ENCODE data around the gene CECR2.
A peak's percentile ranks its signal among the peaks of the same experiment; 100 is the strongest.
"Not testable (repeated sequence)": the region's sequence is repeated elsewhere in the genome, so short reads cannot be mapped to it uniquely, and the experiment has no call there.

CECR2 gene

DNA sequence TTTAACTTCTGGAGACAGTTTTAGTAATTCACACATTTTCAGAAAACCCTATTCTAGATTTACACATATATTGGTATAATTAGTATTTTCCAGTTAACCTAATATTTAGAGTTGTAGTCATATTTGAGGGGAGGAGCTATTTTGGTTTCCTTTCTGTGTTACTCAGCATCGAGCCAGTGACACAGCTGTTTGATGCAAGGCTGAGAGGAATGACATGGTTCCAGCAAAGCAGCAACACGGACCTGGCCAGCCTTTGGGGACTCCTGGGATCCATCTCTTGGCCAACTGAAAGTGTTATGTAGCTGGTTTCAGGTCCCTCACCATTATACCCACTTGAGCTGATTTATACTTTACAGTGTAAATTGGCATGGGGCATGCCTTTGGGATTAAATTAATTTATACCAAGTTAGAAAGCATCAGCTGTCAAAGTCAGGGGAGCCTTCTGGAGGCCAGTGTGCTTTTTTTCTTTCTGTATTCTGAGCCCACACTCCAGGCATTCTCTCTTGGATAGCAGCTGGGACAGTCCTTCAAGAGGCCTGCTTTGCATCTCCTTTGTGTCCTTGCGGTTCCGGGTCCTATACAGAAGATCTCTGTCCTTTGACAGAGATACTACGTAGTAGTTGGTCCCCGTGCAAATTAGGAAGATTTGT lies 102.8 kb downstream of the CECR2 start:
- DNase-seq = no peak

DNA sequence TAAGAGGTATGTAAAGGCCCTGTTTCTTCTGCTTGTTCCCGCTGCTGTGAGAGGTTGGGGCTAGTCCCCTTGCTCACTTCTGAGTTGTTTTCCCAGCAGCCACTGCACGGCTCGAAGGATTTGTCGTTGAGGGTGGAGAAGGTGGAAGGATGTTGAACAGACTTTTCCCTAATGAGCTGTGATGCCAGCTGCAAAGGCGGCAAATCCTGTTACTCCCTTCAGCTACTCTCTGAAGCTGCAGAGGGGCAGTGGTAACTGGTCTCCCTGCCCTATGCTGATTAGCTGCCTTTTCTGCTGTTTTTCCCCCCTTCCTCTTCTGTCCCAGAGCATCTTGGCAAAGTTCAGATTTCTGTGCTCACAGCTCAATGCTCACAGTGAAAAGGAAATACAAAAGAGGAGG lies 103.7 kb downstream of the CECR2 start:
- DNase-seq = no peak

DNA sequence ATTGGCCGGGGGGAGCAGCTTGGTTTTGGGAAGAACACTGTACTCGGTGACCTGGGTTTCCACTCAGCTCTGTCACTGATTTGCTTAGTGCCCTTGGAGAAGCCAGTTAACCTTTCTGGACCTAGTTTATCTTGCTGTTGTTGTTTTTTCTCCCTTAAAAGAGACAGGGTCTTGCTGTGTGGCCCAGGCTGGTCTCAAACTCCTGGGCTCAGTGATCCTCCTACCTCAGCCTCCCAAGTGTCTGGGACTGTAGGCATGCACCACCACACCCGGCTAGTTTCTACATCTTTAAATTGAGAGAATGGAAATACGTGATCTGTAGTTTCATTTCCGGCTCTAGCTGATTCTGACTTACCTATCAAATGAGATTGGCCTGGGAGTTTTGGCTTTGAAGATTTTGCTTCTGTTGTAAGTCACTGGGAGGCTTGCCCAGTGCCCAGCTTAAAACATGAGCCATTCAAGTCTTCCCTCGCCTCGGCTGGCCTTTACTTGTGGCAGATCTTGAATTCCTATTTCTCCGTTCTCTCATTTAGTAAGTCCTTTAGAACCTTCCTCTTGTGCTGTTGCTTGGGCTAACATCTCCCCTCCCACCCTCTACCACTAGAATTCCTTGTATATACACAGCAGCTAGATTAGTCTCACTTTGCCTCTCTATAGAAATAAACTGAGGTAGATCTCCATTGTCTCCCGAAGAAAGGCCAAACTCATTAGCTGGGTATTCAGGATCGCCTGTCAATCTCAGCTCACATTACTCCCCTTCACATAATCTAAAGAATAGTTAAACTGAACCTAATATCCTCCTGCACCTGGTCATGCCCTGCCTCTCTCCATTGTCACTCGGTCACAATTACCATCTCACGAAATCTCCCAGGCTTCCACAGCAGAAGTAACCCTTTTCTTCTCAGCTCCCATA lies 106.3 kb downstream of the CECR2 start:
- DNase-seq = no peak

DNA sequence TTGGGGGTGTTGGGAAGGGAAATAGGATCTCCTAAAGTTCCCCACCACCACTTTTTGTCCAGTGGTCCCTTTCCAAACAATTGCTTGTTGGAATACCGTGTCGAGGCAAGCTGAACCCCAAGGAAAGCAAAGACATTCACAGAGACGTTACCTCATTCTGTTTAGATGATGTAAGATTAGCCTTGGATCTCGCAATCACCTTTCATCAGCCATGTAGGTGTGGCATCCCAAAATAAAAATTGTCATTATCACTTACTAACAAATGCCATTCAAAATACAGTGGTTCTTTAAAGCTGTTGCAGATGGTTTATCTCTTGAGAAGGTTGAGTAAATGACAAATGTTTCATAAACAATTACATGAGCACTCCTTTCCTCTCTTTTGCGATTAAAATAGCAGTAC lies 107.6 kb downstream of the CECR2 start:
- DNase-seq = no peak

DNA sequence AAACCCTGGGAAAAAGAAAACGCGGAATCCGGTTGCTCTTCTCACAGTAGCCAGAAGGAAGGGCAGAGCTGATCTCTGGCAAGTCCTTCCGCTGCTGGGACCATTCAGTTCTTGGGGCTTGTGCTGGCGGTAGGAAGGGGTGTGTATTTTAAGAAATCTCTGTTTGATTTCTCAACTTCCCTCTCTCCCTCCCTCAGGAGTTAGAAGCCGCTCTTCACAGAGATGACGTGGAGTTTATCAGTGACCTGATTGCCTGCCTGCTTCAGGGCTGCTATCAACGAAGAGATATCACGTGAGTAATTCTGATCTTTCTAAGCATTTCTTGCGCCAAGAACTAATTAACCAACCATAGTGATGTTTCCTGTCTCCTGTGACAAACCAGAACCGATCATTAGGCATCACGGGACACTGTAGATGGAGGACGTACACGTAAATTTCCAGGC lies 108.2 kb downstream of the CECR2 start:
- DNase-seq = no peak

DNA sequence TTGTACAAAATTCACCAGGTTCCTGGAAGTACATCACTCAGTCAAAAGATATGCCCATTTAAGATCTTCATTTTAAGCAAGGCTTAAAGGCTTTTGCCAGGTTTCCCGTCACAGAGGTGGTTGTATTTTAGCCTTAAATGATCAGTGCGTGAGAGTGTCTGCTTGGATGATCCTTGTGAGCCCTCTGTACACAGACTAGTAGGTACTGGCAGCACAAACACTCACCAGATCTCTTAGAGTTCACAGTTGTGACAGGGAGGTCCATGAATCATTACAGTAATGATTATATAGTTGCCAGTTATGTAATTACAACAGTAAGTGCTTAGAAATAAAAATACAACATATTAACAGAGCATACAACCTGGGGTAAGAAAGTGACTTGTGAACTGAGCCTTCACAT lies 109.9 kb downstream of the CECR2 start:
- DNase-seq = no peak

DNA sequence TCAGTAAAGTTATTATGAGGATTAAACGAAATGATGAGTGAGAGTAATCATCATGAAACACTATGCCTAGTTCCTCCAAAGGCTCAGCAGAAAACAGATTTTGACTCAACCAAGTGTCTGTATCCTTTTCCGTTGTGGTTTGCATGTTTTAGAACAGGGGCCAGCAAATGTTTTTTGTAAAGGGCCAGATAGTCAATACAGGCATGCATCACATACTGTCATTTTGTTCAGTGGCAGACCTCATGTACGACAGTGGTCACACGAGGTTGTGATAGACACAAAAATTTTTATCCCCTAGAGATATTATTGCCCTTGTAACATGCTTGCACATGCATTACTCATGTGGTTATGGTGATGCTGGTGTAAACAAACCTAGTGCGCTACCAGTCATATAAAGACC lies 112.2 kb downstream of the CECR2 start:
- no peak for DNase-seq

DNA sequence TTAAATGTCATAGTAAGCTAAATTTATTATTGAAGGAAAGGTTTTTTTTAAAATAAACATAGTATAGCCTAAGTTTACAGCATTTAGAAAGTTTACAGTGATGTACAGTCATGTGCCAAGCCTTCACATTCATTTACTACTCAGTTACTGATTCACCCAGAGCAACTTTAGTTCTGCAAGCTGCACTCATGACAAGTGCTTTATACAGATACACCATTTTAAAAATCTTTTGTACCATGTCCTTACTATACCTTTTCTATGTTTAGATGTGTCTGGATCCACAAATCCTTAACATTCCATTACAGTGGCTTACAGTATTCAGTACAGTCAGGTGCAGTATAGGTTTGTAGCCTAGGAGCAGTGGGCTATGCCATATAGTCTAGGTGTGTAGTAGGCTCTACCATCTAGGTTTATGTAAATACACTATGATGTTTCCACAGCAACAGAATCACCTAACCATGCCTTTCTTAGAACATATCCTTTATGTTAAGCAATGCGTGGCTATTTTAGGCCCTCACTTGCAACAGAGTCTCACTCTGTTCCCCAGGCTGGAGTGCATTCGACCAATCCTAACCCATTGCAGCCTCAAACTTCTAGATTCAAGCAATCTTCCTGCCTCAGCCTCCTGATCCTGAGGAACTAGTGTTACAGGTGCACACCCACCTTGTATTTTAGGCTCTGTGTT lies 114.6 kb downstream of the CECR2 start:
- DNase-seq = no peak

DNA sequence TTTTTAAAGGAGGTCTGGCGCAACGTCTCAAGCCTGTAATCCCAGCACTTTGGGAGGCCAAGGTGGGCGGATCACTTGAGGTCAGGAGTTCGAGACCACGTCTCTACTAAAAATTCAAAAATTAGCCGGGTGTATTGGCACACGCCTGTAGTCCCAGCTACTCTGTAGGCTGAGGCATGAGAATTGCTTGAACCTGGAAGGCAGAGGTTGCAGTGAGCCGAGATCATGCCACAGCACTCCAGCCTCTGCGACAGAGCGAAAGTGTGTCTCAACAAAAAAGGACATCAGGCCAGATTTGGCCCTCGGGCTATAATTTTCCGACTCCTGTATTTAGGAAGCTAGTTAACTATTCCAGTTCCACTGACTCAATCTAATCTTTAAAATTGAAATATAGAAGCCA lies 115.3 kb downstream of the CECR2 start:
- no peak for DNase-seq

DNA sequence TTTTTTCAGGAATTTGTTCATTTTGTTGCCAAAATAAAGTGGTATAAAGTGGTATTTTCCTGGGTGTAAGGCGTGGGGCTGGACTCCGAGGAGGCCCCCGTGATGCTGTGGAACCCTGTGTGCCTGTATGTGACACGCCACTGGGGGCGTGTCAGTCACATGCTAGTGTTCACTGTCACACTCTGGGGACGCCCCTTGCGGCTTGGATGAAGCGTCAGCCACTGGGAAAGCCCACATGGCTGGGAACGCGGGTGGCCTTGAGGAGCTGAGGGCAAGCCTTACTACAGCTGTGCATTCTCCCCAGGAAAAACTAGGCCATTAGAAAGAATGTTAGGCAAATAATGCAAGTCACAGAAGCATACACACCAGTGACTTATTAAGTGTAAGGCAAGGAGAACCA lies 117.1 kb downstream of the CECR2 start:
- DNase-seq = no peak

DNA sequence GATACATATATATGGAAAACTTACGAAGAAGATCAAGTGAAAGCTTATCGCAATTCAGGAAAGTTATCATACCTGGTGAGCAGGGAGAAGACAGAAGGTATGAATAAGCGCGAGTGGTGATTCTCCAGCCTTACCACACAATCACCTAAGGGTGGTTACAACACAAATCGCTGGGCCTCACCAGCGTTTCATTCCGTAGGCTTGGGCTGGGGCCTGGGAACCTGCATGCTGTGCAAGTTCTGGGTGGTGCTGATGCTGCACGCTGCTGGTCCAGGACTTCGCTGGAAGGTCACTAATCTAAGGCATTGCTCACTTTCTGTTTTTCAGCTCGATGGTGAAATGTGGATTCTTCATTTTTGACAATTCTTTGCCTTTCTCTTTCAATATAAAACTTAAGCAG lies 117.5 kb downstream of the CECR2 start:
- DNase-seq = no peak

DNA sequence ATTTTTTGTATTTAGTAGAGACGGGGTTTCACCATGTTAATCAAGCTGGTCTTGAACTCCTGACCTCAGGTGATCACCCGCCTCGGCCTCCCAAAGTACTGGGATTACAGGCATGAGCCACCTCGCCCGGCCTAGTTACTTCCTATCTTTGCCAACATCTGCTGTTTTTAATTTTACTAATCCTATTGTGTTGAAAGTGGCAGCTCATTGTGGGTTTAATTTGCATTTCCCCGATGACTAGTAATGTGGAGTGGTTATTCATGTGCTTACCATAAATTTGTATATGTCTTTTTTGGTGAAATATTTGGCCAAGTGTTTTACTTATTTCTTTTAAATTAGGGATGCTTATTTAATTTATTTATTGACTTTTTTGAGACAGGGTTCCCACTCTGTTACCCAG lies 119.8 kb downstream of the CECR2 start:
- no peak for DNase-seq

DNA sequence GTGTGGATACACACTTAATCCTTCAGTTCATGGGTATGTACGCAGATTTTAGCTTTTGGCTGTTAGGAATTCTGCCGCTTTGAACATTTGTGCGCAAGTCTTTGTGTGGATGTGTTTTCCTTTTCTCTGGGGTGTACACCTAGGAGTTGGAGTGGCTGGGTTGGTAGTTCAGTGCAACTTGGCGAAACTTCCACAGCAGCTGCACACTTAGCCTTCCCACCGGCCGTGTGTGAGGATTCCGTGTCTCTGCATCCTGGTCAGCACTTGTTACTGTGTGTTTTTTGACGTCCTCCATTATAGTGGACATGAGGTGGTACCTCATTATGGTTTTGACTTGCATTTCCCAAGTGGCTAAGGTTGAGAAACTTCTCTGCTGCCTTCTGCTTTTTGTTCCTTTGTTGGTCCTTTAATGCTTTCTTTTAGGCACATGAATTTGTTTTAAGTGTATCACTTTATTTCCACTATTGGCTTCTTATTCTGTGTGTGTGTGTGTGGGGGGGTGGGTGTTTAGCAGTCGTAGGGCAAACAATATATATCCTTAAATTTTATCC lies 121.9 kb downstream of the CECR2 start:
- DNase-seq = no peak

DNA sequence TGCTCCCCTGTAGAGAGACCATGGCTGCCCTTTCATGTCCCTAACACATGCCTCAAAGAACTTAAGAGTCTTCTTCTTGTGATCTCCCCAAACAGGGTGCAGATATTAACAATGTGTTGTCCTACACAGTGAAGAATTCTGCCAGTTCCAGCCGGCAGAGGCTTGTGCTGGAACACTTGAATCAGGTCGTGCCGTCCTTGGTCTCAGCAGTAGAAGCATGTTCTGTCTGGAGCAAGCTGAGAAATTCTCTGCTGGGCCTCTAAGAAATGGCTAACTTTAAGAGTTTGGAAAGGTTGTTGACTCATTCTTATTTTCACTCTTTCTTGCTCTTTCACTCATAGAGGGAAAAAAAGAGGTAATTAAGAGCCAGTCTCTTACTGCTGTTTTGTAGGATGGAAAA lies 123.0 kb downstream of the CECR2 start:
- no peak for DNase-seq

DNA sequence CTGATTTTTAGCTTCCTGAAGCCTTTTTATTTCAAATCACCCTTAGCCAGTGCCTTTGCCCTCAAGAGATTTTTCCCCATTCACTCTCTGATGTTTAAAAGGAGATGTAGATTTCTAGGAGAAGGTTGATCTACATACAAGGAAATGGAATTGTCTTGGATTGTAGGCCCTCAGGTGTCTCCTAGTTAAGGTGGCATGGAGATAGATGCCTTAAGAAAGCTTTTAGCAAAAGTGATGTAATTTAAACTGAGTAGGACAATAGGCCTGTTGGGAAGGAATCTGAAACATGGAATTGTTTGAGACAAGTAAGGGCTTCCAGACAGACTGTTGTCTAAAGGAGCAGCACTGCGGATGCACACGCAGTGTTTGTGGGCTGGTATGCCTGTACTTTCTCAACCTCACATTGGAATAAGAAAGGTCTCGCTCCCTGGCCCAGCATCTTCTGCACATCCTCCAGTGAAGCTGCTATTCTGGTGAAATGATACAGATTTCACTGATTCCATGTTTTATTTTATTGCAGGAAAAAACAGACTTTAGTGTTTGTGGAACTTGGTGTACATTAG lies 124.2 kb downstream of the CECR2 start:
- no peak for DNase-seq

DNA sequence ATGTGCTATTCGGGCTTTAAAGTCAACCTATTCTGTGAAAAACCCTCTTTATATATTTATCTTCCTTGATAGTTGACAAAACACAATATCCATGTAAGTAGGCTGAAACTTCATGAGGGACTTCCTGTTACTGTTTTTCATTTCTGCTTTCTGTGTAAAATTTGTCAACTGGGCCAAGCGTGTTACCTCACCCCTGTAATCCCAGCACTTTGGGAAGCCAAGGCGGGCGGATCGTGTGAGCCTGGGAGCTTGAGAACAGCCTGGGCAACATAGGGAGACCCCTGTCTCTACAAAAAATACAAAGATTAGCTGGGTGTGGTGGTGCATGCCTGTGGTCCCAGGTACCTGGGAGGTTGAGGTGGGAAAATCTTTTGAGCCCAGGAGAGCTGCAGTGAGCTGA lies 127.6 kb downstream of the CECR2 start:
- no peak for DNase-seq

DNA sequence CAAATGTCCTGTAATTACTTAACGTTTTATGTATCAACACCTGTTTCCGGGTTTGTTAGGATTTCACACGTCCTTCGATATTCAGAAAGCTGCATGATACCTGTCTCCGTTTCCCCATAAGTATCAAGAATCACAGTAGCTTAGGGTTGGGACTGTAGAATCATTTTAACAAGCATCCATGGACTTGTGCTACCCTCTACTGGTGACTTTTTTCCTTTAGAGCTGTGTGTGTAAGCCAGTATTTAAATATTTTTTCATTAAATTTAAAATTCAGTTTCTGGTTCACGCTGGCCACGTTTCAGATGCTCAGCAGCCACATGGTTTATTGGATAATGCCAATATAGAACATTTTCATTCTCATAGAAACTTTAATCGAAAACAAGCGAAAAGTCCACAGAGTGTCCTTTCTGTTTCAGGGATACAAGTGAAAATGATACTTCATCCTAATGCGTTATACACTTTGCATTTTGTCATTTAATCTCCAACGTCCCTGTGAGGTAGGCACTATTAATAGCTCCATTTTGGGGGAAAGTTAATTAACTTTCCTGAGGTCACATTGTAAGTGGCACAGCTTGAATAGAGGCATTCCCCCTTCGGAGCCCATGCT lies 132.5 kb downstream of the CECR2 start:
- peak; percentile 52 for DNase-seq

DNA sequence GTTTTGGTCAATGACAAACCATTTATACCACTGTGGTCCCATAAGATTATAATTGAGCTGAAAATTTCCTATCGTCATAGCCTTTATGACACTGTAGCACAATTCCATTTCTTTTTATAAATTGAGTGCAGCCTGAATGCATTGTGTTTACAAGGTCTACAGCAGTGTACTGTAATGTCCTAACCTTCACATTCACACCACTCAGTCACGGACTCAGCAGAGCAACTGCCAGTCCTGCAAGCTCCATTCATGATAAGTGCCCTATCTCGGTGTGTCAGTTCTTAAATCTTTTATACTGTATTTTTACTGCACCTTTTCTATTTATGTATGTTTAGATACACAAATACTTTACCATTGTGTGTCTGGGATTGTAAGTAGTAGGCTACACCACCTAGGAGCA lies 138.8 kb downstream of the CECR2 start:
- no peak for DNase-seq

DNA sequence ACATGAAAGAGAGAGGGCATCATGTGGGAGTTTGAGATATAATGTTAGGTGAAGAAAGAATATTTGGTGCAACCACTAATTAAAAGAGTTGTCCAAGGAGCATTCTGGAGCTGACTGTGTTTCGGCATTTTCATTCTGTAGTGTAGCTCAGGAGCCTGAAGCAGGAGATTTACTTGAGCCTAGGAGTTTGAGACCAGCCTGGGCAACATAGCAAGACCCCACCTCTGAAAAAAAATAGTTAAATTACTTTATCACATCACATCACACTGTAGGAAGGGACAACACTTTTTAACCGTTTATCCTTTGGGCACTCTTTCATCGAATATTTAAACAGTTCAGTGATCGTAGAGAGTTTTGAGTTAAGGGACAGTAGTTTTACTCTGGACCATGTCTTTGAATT lies 143.7 kb downstream of the CECR2 start:
- no peak for DNase-seq

DNA sequence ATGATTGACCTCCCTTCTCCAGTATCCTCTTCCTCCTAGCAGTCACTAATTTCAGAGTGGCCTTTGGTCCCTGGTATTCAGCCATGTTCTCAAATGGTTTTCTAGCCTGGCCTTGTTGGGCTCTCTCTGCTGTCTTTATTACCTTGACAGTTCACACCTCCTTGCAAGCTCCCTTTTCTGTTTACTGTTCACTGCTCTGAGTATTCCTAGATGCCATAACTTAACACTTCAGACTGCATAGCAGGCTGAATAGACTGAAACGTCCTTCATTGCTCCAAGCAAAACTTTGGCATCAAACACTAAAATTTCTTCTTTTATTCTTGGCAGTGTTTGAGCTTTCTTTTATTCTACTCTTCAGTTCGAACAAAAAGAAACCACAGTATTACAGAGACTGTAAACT lies 144.4 kb downstream of the CECR2 start:
- no peak for DNase-seq

DNA sequence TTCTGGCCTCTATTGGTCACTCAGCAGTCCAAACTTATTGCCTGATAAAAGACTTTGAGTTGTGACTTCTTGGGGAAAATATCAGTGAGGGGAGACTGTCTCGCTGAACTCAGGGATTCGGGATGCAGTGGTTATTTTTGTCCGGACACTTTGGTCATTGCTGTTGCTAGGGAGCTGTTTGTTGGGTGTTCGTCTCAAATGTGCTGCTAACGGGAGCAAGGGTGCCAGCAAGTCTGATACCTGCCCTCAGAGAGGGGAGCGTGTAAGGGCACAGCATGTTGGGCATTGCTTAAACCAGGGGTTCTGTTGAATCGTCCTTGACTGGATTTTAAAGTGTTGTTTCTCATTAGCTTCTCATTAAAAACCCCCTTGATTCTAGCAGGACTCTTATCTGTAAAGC lies 144.8 kb downstream of the CECR2 start:
- no peak for DNase-seq

DNA sequence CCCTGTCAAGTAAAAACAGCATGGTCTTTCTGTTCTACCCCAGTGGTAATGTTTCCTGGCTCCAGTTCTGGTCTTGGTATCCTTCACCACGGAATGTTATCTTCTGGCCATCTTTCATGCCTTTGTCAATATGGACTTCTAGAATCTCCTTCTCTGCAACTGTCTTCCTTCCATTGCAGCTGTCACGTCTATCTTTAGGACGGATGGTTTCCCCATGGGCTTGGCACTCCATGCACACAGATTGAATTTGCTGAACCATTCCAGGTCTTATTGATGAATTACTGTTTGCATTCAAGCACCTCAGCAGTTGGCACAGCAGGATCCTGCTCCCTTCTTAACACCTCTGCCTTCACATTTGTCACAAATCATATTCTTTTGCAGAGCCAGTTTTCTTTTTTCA lies 149.1 kb downstream of the CECR2 start:
- no peak for DNase-seq

DNA sequence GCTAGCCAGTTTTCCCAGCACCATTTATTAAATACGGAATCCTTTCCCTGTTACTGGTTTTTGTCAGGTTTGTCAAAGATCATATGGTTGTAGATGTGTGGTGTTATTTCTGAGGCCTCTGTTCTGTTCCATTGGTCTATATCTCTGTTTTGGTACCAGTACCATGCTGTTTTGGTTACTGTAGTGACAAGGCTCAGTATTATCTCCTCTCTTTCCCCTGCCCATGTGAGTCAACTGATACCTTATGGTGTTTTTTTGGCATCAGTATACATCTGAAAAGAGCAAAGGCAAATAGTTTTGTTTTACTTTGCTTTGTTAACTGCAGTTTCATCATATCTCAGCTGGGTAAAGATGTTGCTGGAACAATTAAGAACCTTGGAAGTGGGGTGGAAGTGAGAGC lies 152.7 kb downstream of the CECR2 start:
- not testable (repeated sequence) for DNase-seq
